GM19328 (cell line): ENCODE measurements around the gene NELFA.

ENCODE experiments used
- ATAC-seq: cut with Tn5 transposase; IDR thresholded peaks from one replicate; pipeline ENCODE4 v1.9.1; 2021; ENCODE audit warnings: mild to moderate bottlenecking, moderate library complexity; ENCODE audit not compliant: unreplicated experiment

Gene NELFA

GRCh38 chr4:2008921-2009650, at the start of gene NELFA:
Gene NELFA, minus strand, starts transcription at chr4:2008974. Its CDS starts 15 bp downstream, at chr4:2008959.
- peak; percentile 79 for ATAC-seq

- no peak for ATAC-seq
Measured at GRCh38 chr4:2057382-2058065, 48.8 kb upstream of the NELFA start.

- no peak for ATAC-seq
Measured at GRCh38 chr4:2054217-2054616, 45.4 kb upstream of the NELFA start.

GRCh38 chr4:2051086-2051485, 42.3 kb upstream of the NELFA start:
- ATAC-seq, result no peak

- no peak for ATAC-seq
Measured at GRCh38 chr4:2049811-2050210, 41.0 kb upstream of the NELFA start.

- no peak for ATAC-seq
Measured at GRCh38 chr4:2049381-2049780, 40.6 kb upstream of the NELFA start.

GRCh38 chr4:2048831-2049230, 40.1 kb upstream of the NELFA start:
- no peak for ATAC-seq

- no peak for ATAC-seq
Measured at GRCh38 chr4:2047781-2048581, 39.2 kb upstream of the NELFA start.

- no peak for ATAC-seq
Measured at GRCh38 chr4:2047031-2047660, 38.4 kb upstream of the NELFA start.

GRCh38 chr4:2046031-2046961, 37.5 kb upstream of the NELFA start:
- ATAC-seq, result no peak

- ATAC-seq, result no peak
Measured at GRCh38 chr4:2045518-2045951, 36.8 kb upstream of the NELFA start.

- no peak for ATAC-seq
Measured at GRCh38 chr4:2044542-2045517, 36.1 kb upstream of the NELFA start.

- ATAC-seq, result no peak
Measured at GRCh38 chr4:2044119-2044485, 35.3 kb upstream of the NELFA start.

- ATAC-seq, result no peak
Measured at GRCh38 chr4:2043396-2044118, 34.8 kb upstream of the NELFA start.

GRCh38 chr4:2042947-2043395, 34.2 kb upstream of the NELFA start:
- no peak for ATAC-seq

GRCh38 chr4:2042204-2042946, 33.6 kb upstream of the NELFA start:
- ATAC-seq, result peak; percentile 45
